ENCODE results near the gene MTHFD1. TPM values are rescaled to one million over a fixed set of nuclear protein-coding genes. Genes with fewer than 3 reads are reported as not detected.
"Not testable (repeated sequence)": the region's sequence is repeated elsewhere in the genome, so short reads cannot be mapped to it uniquely, and the experiment has no call there.

MTHFD1 gene
- total RNA-seq, result 39.8 and 112 TPM in 2 replicates

GRCh38 chr14:64387782-64388532 is at the start of gene MTHFD1:
TSS of gene MTHFD1 (plus strand) at chr14:64388353. CDS start at chr14:64388428, 75 bp downstream.
- DNase-seq, result peak; percentile 99

- peak; percentile 99 for DNase-seq
These were observed 49.4 kb upstream of the MTHFD1 start for GRCh38 chr14:64338616-64339316.

GRCh38 chr14:64340560-64341196 is 47.5 kb upstream of the MTHFD1 start:
- DNase-seq, result no peak

- DNase-seq, result no peak
These were observed 40.4 kb upstream of the MTHFD1 start for GRCh38 chr14:64347748-64348147.

GRCh38 chr14:64349741-64350490 is 38.2 kb upstream of the MTHFD1 start:
- no peak for DNase-seq

- no peak for DNase-seq
These were observed 24.8 kb upstream of the MTHFD1 start for GRCh38 chr14:64363265-64363846.

- DNase-seq, result no peak
These were observed 23.2 kb upstream of the MTHFD1 start for GRCh38 chr14:64364907-64365306.

GRCh38 chr14:64365358-64365889 is 22.7 kb upstream of the MTHFD1 start:
- DNase-seq, result not testable (repeated sequence)

- DNase-seq, result no peak
These were observed 19.0 kb upstream of the MTHFD1 start for GRCh38 chr14:64369201-64369600.

- DNase-seq, result peak; percentile 44
These were observed 846 bp upstream of the MTHFD1 start for GRCh38 chr14:64387232-64387781.

GRCh38 chr14:64388533-64389285 is 556 bp downstream of the MTHFD1 start:
- peak; percentile 55 for DNase-seq

GRCh38 chr14:64391113-64391725 is 3.1 kb downstream of the MTHFD1 start:
- DNase-seq, result no peak

GRCh38 chr14:64391986-64392385 is 3.8 kb downstream of the MTHFD1 start:
- DNase-seq, result no peak

GRCh38 chr14:64393189-64393726 is 5.1 kb downstream of the MTHFD1 start:
- DNase-seq, result not testable (repeated sequence)

- no peak for DNase-seq
These were observed 6.3 kb downstream of the MTHFD1 start for GRCh38 chr14:64394423-64394822.

GRCh38 chr14:64394977-64395633 is 7.0 kb downstream of the MTHFD1 start:
- no peak for DNase-seq

- no peak for DNase-seq
These were observed 12.8 kb downstream of the MTHFD1 start for GRCh38 chr14:64400829-64401459.

GRCh38 chr14:64401949-64402348 is 13.8 kb downstream of the MTHFD1 start:
- DNase-seq, result no peak

GRCh38 chr14:64405295-64405694 is 17.1 kb downstream of the MTHFD1 start:
- no peak for DNase-seq
